Mammary epithelial cell (primary cell): ENCODE results near the gene LHX3.

Experiments used
- CTCF ChIP-seq, 2 donors: IDR thresholded peaks in 1 of 2; conservative IDR thresholded peaks in 1 of 2; 2 replicates each; pipeline ENCODE4 v1.5.1; 2011 to 2012; ENCODE audit warnings: inconsistent platforms in 2 of 2, low read length in 2 of 2, mild to moderate bottlenecking in 2 of 2, control low read depth in 1 of 2, low read depth in 1 of 2; ENCODE audit not compliant: insufficient read depth in 1 of 2; ENCODE audit errors: extremely low read depth in 1 of 2
- EZH2 ChIP-seq: IDR thresholded peaks from 2 replicates; pipeline ENCODE4 v1.6.1; 2012; ENCODE audit warnings: low read length, inconsistent platforms, borderline replicate concordance

DNA sequence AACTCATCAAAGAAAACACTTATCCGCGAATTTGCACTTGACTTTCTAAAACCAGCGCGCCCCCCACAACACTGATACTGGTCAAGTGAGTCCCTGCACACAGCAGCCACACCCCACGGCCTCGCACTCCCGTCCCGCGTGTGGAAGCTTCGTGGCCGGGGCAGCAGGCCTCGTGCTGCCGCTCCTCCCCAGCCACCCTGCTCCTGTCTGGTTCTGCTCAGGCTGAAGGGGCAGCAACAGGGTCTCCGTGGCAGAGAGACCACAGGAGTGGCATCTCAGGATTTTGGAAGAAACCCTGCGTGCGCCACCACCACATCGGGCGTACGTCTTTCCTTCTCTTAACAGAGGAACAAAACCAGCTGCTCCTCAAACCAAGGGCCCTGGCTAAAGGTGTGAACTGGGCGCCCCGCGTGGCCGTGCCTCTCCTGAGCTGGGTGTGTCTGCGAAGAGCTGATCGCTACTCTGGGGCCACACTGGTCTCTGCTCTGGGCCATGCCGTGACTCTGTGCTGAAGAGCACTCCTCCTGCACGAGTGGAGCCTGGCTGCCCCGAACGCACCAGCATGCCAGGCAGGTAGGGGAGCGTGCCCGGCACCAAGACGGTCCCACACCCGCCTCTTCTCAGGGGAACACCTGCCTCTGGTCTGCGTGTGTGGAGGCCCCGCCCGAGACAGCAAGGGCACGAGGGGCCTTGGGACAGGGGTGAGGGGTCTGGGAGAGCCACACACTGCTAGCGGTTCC is 17.4 kb upstream of the LHX3 start:
- TF ChIP-seq CTCF (conservative IDR thresholded peaks at IDR 0.05 in 1 of 2, IDR thresholded peaks at IDR 0.05 in 1 of 2; ENCODE audit: extremely low read depth in 1 of 2, insufficient read depth in 1 of 2, low read depth in 1 of 2, low read length in 2 of 2) (no peak), EZH2 (no peak)
